HG03460 (cell line): ENCODE measurements around the gene PCDHB10.
"Not testable (repeated sequence)": the region's sequence is repeated elsewhere in the genome, so short reads cannot be mapped to it uniquely, and the experiment has no call there.

ENCODE experiments used
- ATAC-seq: cut with Tn5 transposase; IDR thresholded peaks from one replicate; pipeline ENCODE4 v1.9.1; 2021; ENCODE audit not compliant: unreplicated experiment

Gene PCDHB10

GRCh38 chr5:141192110-141192725, at the start of gene PCDHB10:
Gene PCDHB10 (plus strand): TSS chr5:141192353. CDS start chr5:141192553, 200 bp downstream.
- ATAC-seq, result no peak

- ATAC-seq, result no peak
These were observed 42.3 kb upstream of the PCDHB10 start, which contains the start of gene PCDHB6 for GRCh38 chr5:141149812-141150211. Gene PCDHB6 (plus strand): TSS chr5:141150057. CDS start chr5:141150258, 201 bp downstream.

GRCh38 chr5:141150224-141150992, 41.7 kb upstream of the PCDHB10 start:
- ATAC-seq, result no peak

- ATAC-seq, result no peak
These were observed 41.2 kb upstream of the PCDHB10 start for GRCh38 chr5:141150993-141151325.

GRCh38 chr5:141151632-141152031, 40.5 kb upstream of the PCDHB10 start:
- not testable (repeated sequence) for ATAC-seq

GRCh38 chr5:141152096-141152495, 40.1 kb upstream of the PCDHB10 start:
- not testable (repeated sequence) for ATAC-seq

- ATAC-seq, result no peak
These were observed 36.4 kb upstream of the PCDHB10 start for GRCh38 chr5:141155540-141156374.

DNA sequence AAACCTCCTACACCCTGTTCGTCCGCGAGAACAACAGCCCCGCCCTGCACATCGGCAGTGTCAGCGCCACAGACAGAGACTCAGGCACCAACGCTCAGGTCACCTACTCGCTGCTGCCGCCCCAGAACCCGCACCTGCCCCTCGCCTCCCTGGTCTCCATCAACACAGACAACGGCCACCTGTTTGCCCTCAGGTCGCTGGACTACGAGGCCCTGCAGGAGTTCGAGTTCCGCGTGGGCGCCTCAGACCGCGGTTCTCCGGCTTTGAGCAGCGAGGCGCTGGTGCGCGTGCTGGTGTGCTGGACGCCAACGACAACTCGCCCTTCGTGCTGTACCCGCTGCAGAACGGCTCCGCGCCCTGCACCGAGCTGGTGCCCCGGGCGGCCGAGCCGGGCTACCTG, 34.8 kb upstream of the PCDHB10 start:
- ATAC-seq, result not testable (repeated sequence)

DNA sequence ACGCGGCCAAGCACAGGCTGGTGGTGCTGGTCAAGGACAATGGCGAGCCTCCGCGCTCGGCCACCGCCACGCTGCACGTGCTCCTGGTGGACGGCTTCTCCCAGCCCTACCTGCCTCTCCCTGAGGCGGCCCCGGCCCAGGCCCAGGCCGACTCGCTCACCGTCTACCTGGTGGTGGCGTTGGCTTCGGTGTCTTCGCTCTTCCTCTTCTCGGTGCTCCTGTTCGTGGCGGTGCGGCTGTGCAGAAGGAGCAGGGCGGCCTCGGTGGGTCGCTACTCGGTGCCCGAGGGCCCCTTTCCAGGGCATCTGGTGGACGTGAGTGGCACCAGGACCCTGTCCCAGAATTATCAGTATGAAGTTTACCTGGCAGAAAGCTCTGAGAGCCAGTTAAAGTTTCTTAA, 34.3 kb upstream of the PCDHB10 start:
- ATAC-seq, result not testable (repeated sequence)

DNA sequence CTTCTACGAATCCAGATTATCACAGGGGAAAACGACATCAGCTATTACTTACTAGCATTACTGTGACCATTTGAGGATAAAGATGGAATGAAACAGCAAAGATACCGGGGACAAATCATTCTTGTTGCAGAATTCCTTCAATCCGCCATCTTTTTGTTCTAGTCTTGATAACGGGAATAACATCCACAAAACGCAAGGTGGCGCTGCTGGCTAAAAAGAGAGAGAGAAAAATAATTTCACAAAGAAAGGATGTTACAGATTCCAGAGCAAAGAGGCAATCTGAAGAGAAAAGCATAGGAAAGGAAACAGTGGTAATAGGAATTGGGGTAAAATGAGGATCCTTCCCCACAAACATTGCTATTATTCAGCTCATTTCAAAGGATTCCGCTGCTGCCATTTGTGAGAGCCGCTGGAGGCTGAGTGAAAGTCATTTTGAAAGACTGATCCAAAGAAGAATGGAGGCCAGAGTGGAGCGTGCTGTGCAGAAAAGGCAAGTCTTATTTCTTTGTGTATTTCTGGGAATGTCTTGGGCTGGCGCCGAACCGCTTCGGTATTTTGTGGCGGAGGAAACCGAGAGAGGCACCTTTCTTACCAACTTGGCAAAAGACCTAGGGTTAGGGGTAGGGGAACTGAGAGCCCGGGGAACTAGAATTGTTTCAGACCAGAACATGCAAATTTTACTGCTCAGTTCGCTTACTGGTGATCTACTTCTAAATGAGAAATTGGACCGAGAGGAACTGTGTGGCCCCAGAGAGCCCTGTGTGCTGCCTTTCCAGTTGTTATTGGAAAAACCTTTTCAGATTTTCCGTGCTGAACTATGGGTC, 19.6 kb upstream of the PCDHB10 start, which contains the start of gene PCDHB7:
PCDHB7 (plus strand) TSS at position 264 of the 824 bp plus-strand sequence; CDS start at position 456, 192 bp downstream.
- ATAC-seq, result no peak

DNA sequence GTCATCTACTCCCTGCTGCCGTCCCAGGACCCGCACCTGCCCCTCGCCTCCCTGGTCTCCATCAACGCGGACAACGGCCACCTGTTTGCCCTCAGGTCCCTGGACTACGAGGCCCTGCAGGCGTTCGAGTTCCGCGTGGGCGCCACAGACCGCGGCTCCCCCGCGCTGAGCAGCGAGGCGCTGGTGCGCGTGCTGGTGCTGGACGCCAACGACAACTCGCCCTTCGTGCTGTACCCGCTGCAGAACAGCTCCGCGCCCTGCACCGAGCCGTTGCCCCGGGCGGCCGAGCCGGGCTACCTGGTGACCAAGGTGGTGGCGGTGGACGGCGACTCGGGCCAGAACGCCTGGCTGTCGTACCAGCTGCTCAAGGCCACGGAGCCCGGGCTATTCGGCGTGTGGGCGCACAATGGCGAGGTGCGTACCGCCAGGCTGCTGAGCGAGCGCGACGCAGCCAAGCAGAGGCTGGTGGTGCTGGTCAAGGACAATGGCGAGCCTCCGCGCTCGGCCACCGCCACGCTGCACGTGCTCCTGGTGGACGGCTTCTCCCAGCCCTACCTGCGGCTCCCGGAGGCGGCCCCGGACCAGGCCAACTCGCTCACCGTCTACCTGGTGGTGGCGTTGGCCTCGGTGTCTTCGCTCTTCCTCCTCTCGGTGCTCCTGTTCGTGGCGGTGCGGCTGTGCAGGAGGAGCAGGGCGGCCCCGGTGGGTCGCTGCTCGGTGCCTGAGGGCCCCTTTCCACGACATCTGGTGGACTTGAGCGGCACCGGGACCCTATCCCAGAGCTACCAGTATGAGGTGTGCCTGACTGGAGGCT, 17.7 kb upstream of the PCDHB10 start:
- not testable (repeated sequence) for ATAC-seq

GRCh38 chr5:141175933-141176332, 16.2 kb upstream of the PCDHB10 start:
- no peak for ATAC-seq

DNA sequence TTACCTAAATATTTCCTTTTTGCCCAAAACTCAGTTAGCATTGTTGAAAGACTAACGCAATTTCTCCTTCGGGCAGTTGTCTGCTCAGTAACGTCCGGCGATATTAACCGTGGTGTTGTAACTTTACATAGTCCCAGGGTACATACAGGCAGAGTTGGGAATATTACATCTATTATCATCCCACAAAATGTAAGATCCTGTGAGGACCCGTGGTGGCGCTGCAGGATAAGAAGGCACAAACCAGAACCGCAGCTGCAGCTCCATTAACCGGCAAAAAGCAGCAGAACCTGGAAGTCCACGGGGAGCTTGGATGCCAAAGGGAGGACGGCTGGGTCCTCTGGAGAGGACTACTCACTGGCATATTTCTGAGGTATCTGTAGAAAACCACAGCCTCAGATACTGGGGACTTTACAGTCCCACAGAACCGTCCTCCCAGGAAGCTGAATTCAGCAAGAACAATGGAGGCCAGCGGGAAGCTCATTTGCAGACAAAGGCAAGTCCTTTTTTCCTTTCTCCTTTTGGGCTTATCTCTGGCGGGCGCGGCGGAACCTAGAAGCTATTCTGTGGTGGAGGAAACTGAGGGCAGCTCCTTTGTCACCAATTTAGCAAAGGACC, 14.5 kb upstream of the PCDHB10 start, which contains the start of gene PCDHB8:
PCDHB8 (plus strand) TSS at position 214 of the 615 bp plus-strand sequence; CDS start at position 459, 245 bp downstream.
- not testable (repeated sequence) for ATAC-seq

GRCh38 chr5:141179371-141179770, 12.8 kb upstream of the PCDHB10 start:
- not testable (repeated sequence) for ATAC-seq

- ATAC-seq, result not testable (repeated sequence)
These were observed 12.3 kb upstream of the PCDHB10 start for GRCh38 chr5:141179876-141180275.

- ATAC-seq, result no peak
These were observed 11.8 kb upstream of the PCDHB10 start for GRCh38 chr5:141180313-141180712.

- ATAC-seq, result no peak
These were observed 9.9 kb upstream of the PCDHB10 start, which contains the start of gene PCDHB16 for GRCh38 chr5:141182248-141182647. Gene PCDHB16 (plus strand): TSS chr5:141182387. CDS start chr5:141182560, 173 bp downstream.

DNA sequence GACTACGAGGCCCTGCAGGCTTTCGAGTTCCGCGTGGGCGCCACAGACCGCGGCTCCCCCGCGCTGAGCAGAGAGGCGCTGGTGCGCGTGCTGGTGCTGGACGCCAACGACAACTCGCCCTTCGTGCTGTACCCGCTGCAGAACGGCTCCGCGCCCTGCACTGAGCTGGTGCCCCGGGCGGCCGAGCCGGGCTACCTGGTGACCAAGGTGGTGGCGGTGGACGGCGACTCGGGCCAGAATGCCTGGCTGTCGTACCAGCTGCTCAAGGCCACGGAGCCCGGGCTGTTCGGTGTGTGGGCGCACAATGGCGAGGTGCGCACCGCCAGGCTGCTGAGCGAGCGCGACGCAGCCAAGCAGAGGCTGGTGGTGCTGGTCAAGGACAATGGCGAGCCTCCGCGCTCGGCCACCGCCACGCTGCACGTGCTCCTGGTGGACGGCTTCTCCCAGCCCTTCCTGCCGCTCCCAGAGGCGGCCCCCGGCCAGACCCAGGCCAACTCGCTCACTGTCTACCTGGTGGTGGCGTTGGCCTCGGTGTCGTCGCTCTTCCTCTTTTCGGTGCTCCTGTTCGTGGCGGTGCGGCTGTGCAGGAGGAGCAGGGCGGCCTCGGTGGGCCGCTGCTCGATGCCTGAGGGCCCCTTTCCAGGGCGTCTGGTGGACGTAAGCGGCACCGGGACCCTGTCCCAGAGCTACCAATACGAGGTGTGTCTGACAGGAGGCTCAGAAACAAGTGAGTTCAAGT, 7.9 kb upstream of the PCDHB10 start:
- ATAC-seq, result not testable (repeated sequence)
